WI38 (cell line): ENCODE results near the gene TBC1D5.

Experiments
- H3K4me3 ChIP-seq: 2 replicates; pipeline ENCODE4 v1.5.1; 2011; ENCODE audit warnings: low read depth, mild to moderate bottlenecking, control low read depth, low read length
- CTCF ChIP-seq: IDR thresholded peaks from 2 replicates; pipeline ENCODE4 v1.5.1; 2012; ENCODE audit warnings: low read depth, mild to moderate bottlenecking, control low read depth, low read length

The TBC1D5 gene

DNA sequence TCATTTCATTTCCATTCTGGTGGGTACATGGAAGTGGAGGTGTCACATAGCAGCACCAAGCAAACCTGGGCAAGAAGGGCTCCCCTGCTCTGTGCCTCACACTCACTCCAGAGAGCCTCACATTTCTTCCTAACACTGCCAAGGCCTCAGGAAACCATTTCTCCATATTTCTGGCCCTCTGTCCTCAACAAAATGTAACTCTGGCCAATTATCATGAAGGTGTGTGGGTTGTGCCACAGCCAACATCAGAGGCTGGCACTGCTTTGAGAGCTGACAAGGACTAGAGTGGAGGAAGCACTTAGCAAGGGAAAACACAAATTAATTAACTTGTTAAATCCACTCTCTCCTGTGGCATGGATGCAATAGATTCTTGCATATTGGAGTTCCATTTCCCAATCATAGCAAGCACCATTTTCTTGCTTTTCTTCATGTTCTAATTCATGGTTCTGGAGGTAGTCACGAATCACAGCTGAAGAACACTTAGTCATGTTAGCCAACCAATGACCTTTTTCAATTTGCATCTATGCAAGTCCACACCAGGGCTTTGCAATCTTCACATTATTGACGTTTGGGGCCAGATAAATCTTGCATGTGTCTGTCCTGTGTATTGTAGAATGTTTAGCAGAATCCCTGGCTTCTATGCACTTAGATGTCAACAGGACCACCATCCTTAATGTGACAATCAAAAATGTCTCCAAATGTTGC lies 616.5 kb downstream of the TBC1D5 start:
- TF ChIP-seq CTCF: no peak
- H3K4me3 ChIP-seq: no peak overlapping the region

- no peak for TF ChIP-seq CTCF
- H3K4me3 ChIP-seq: no peak overlapping the region
These were observed 619.7 kb downstream of the TBC1D5 start for GRCh38 chr3:17122758-17123157.

DNA sequence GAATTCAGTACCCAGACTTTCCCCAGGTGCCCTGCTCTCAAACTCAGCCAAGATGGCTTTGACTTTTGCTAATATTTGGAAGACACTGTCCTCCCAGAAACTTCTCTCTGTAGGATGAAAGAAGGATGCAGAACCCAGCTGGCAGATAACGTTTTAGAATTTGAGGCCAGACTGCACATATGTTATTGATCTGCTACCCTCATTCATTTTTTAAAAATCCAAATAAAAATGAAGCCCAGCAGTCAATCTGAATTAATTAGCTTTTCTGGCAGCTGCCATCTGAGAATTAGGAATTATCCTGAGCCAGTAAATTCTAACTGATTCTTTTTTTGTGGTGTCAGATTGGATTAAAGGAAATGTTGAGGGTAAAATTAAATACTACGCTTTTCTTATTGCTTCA lies 621.1 kb downstream of the TBC1D5 start:
- H3K4me3 ChIP-seq: no peak overlapping the region
- no peak for TF ChIP-seq CTCF

- TF ChIP-seq CTCF: no peak
These were observed 622.3 kb downstream of the TBC1D5 start for GRCh38 chr3:17120115-17120514.

DNA sequence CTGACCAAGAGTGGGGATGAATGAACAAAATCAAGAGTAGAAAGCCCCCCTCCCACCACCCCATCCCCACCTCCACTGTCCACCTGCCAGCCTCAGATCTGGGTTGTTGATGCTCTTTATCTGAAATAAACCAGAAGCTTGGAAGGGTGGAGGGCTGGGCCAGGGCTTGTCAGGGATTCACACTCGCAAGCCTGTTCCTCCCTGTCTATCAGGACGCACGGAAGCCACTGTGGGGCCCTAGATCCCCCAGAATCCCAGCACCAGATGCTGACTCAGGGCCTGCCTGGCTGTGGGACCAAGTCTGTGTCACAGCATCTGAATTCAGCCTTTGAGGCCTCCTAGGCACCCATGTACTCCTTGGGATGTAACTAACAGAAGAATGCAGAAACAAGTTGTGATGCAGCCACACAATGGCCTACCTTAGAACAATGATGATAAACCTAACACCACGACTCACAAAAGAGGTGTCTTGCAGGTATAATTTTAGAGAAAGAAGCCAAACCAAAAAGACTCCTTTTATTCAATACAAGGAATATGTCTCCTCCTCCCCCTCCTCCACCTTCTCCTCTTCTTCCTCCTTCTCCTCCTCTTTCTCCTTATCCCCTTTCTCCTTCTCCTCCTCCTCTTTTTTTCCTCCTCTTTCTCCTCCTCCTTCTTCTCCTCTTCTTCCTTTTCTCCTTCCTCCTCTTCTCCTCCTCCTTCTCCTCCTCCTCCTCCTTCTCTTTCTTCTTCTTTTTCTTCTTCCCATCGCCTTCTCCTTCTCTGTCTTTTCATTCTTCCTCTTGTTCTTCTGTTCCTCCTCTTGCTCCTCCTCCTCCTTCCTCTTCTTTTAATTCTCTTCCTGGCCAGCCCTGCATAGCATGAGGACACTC lies 623.0 kb downstream of the TBC1D5 start:
- no peak overlapping the region for H3K4me3 ChIP-seq
- no peak for TF ChIP-seq CTCF

More at GRCh38 chr3:17120115-17120514, 622.3 kb downstream of the TBC1D5 start:
- H3K4me3 ChIP-seq: no peak overlapping the region

- TF ChIP-seq CTCF: no peak
These were observed 623.7 kb downstream of the TBC1D5 start for GRCh38 chr3:17118771-17119170.

More at GRCh38 chr3:17118771-17119170, 623.7 kb downstream of the TBC1D5 start:
- H3K4me3 ChIP-seq: no peak overlapping the region
